ENCODE results near the gene RBM39. TPM values are rescaled to one million over a fixed set of nuclear protein-coding genes. Genes with fewer than 3 reads are reported as not detected.

The RBM39 gene
- total and polyA plus RNA-seq, 10 of the 15 experiments (the other 5 are each of a cell fraction or from before 2014, with no cell fraction given), result 135 to 280 (median 217) TPM

GRCh38 chr20:35741892-35742740 is at the start of gene RBM39 (continued):
- TF ChIP-seq PKNOX1 (IDR thresholded peaks at IDR 0.05) (peak; percentile 100), IRF5 (IDR thresholded peaks at IDR 0.05; ENCODE audit: borderline replicate concordance) (peak; percentile 98), USF1 (IDR thresholded peaks at IDR 0.05; ENCODE audit: borderline replicate concordance, extremely low read length, insufficient read depth, low read depth, low read length) (no peak), SMAD1 (IDR thresholded peaks at IDR 0.05; ENCODE audit: low read depth, partially characterized antibody) (peak; percentile 85), E2F8 (IDR thresholded peaks at IDR 0.05; ENCODE audit: low read depth, partially characterized antibody) (peak; percentile 22), POLR2AphosphoS2 (IDR thresholded peaks at IDR 0.05; ENCODE audit: low read depth, low read length) (peak; percentile 95), PAX8 (IDR thresholded peaks at IDR 0.05) (peak; percentile 95), BHLHE40 (IDR thresholded peaks at IDR 0.05; ENCODE audit: borderline replicate concordance in 1 of 2, low read depth in 2 of 2, low read length in 1 of 2) (peak in 1 of 2 experiments; percentile 57; a peak in 2 of 4 replicates), ATF7 (IDR thresholded peaks at IDR 0.05; ENCODE audit: low read depth) (peak; percentile 90), HCFC1 (IDR thresholded peaks at IDR 0.05; ENCODE audit: low read length) (peak; percentile 73), HDGF (IDR thresholded peaks at IDR 0.05) (peak; percentile 81; the same call in 1 of the 2 replicates), IKZF1 (conservative IDR thresholded peaks at IDR 0.05) (peak; percentile 54), TAF1 (IDR thresholded peaks at IDR 0.05; ENCODE audit: borderline replicate concordance, low read depth, low read length) (peak; percentile 98), CREM (IDR thresholded peaks at IDR 0.05; ENCODE audit: low read depth) (peak; percentile 92), RBBP5 (conservative IDR thresholded peaks at IDR 0.05) (no peak), ZNF592 (IDR thresholded peaks at IDR 0.05) (0 out of 2 replicates have a peak, but pooled peaks have one; percentile 20), EED (IDR thresholded peaks at IDR 0.05; ENCODE audit: low read depth) (no peak), ZZZ3 (IDR thresholded peaks at IDR 0.05; ENCODE audit: control insufficient read depth, insufficient read length, low read depth) (no peak), BMI1 (IDR thresholded peaks at IDR 0.05; ENCODE audit: borderline replicate concordance) (no peak)

All from GM12878 (cell line).